Liver (tissue), 9 donors: ENCODE data around the gene ARAF. TPM values are rescaled to one million over a fixed set of nuclear protein-coding genes. Genes with fewer than 3 reads are reported as not detected.

Experiments
- DNase-seq: peaks from one replicate; pipeline ENCODE4 v3.0.0-alpha.2; 2017; ENCODE audit warnings: low spot score
- H3K27ac ChIP-seq, 2 donors: one replicate each; pipeline ENCODE4 v1.7.0; 2013; ENCODE audit warnings: inconsistent platforms in 2 of 2, low read length in 2 of 2, control low read depth in 1 of 2, low read depth in 1 of 2, mild to moderate bottlenecking in 1 of 2
- H3K27me3 ChIP-seq, 4 donors: one replicate each; pipeline versions ENCODE4 v1.6.1 to v1.7.0; 2013; ENCODE audit warnings: low read length in 3 of 4, inconsistent platforms in 1 of 4, mild to moderate bottlenecking in 1 of 4, moderate library complexity in 1 of 4; ENCODE audit not compliant: control insufficient read depth in 4 of 4, insufficient read depth in 4 of 4
- H3K36me3 ChIP-seq, 4 donors: one replicate each; pipeline versions ENCODE4 v1.6.1 to v1.7.0; 2013; ENCODE audit warnings: low read length in 3 of 4, mild to moderate bottlenecking in 3 of 4, low read depth in 1 of 4, moderate library complexity in 1 of 4; ENCODE audit not compliant: control insufficient read depth in 4 of 4, insufficient read depth in 3 of 4
- H3K4me1 ChIP-seq, 4 donors: one replicate each; pipeline versions ENCODE4 v1.6.1 to v1.7.0; 2013; ENCODE audit warnings: low read length in 3 of 4, mild to moderate bottlenecking in 3 of 4, moderate library complexity in 1 of 4; ENCODE audit not compliant: control insufficient read depth in 4 of 4, insufficient read depth in 4 of 4
- H3K4me3 ChIP-seq, 3 donors: one replicate each; pipeline versions ENCODE4 v1.6.1 to v1.7.0; 2013; ENCODE audit warnings: low read length in 3 of 3, control low read depth in 1 of 3, low read depth in 1 of 3, mild to moderate bottlenecking in 1 of 3
- H3K9ac ChIP-seq, 2 donors: one replicate each; pipeline ENCODE4 v1.7.0; 2013; ENCODE audit warnings: low read length in 2 of 2, mild to moderate bottlenecking in 2 of 2, moderate library complexity in 2 of 2, control low read depth in 1 of 2, low read depth in 1 of 2
- H3K9me3 ChIP-seq, 4 donors: one replicate each; pipeline versions ENCODE4 v1.6.1 to v1.7.0; 2013; ENCODE audit warnings: low read length in 3 of 4; ENCODE audit not compliant: control insufficient read depth in 4 of 4
- ATF3 ChIP-seq: IDR thresholded peaks from 2 replicates; pipeline ENCODE4 v1.6.1; 2016; ENCODE audit warnings: antibody characterized with exemption
- CTCF ChIP-seq: fragments of 150-350 bp; IDR thresholded peaks from 2 replicates; pipeline ENCODE4 v1.5.1; 2017; ENCODE audit warnings: improper control_type of control experiment, low read depth, low read length; ENCODE audit not compliant: missing input control
- FOXA1 ChIP-seq: IDR thresholded peaks from 2 replicates; pipeline ENCODE4 v1.6.1; 2016; ENCODE audit warnings: antibody characterized with exemption
- GABPA ChIP-seq, 2 donors: IDR thresholded peaks in 1 of 2; conservative IDR thresholded peaks in 1 of 2; 2 replicates each; pipeline ENCODE4 v1.6.1; 2016; ENCODE audit warnings: antibody characterized with exemption in 2 of 2, mild to moderate bottlenecking in 1 of 2, moderate library complexity in 1 of 2
- HNF4A ChIP-seq, 2 donors: conservative IDR thresholded peaks; 2 replicates each; pipeline ENCODE4 v1.6.1; 2016; ENCODE audit warnings: antibody characterized with exemption in 2 of 2, mild to moderate bottlenecking in 2 of 2
- HNF4G ChIP-seq: IDR thresholded peaks from 2 replicates; pipeline ENCODE4 v1.6.1; 2016; ENCODE audit warnings: antibody characterized with exemption
- JUND ChIP-seq, 2 donors: IDR thresholded peaks; 2 replicates each; pipeline ENCODE4 v1.6.1; 2016; ENCODE audit warnings: antibody characterized with exemption in 2 of 2
- MAX ChIP-seq: IDR thresholded peaks from 2 replicates; pipeline ENCODE4 v1.6.1; 2016; ENCODE audit warnings: antibody characterized with exemption
- RAD21 ChIP-seq, 2 donors: IDR thresholded peaks; 2 replicates each; pipeline ENCODE4 v1.6.1; 2016; ENCODE audit warnings: antibody characterized with exemption in 2 of 2, mild to moderate bottlenecking in 2 of 2
- REST ChIP-seq: IDR thresholded peaks from 2 replicates; pipeline ENCODE4 v1.6.1; 2016; ENCODE audit warnings: antibody characterized with exemption, mild to moderate bottlenecking
- SP1 ChIP-seq: IDR thresholded peaks from 2 replicates; pipeline ENCODE4 v1.6.1; 2018; ENCODE audit warnings: antibody characterized with exemption, mild to moderate bottlenecking
- TAF1 ChIP-seq: conservative IDR thresholded peaks from 2 replicates; pipeline ENCODE4 v1.6.1; 2016; ENCODE audit warnings: antibody characterized with exemption, mild to moderate bottlenecking
- ZBTB33 ChIP-seq: IDR thresholded peaks from 2 replicates; pipeline ENCODE4 v1.6.1; 2016; ENCODE audit warnings: antibody characterized with exemption
- WGBS: extraction: QIAGEN DNeasy Blood & Tissue Kit; methylation state at CpG from one replicate; pipeline ENCODE4 v1.1.7; 2013; 5-methylcytosine and 5-hydroxymethylcytosine counted together
- polyA plus RNA-seq, 2 donors: library from polyadenylated mRNA; stranded (reverse) in 1 of 2; unstranded in 1 of 2; fragments of 200-250 nt in 1 of 2; fragments of >200 nt in 1 of 2; fragmentation: Nextera tagmentation in 1 of 2; extraction: Ambion mirVana in 1 of 2; gene quantifications; one replicate each; pipeline versions ENCODE4 v1.2.1 to v1.2.3, GENCODE V29; 2013 to 2015
- total RNA-seq, 2 donors: library from RNA; depleted of rRNA; stranded (reverse); fragments of >200 nt; gene quantifications; one replicate each; pipeline ENCODE4 v1.2.3, GENCODE V29; 2014
- donor health status: healthy.
- donor health status: healthy.
- donor health status: healthy.
- donor health status: healthy.
- donor health status: healthy.

Gene ARAF
- total and polyA plus RNA-seq, 4 donors: 16.2 to 59.8 (median 38.9) TPM

- TF ChIP-seq REST: no peak
Measured at GRCh38 chrX:47571215-47571614, 10.2 kb downstream of the ARAF start (continued).

- H3K4me3 ChIP-seq: no peak overlapping the region
- no peak for TF ChIP-seq TAF1
- H3K4me1 ChIP-seq: peaks cover 0 to under 1% (median 0%) of the 10 kb centered on the region in 4 donors
- no peak overlapping the region for H3K9ac ChIP-seq
- no peaks in the 10 kb centered on the region for H3K9me3 ChIP-seq
- no peaks in the 10 kb centered on the region for H3K27me3 ChIP-seq
- H3K27ac ChIP-seq: no peak overlapping the region
- no peak for DNase-seq
- 95% methylated on average over 13 of the region's 13 CpGs for WGBS
- H3K36me3 ChIP-seq: peaks cover 9 to 41% (median 15%) of the 10 kb centered on the region in 4 donors
Measured at GRCh38 chrX:47571896-47572295, 10.9 kb downstream of the ARAF start.

- no peak overlapping the region for H3K9ac ChIP-seq
- no peaks in the 10 kb centered on the region for H3K27me3 ChIP-seq
- peaks cover 0 to 7% (median 2%) of the 10 kb centered on the region in 4 donors for H3K4me1 ChIP-seq
- H3K36me3 ChIP-seq: peaks cover 7 to 32% (median 13%) of the 10 kb centered on the region in 4 donors
- DNase-seq: no peak
- TF ChIP-seq FOXA1 (no peak), CTCF (no peak), ZBTB33 (no peak), HNF4G (no peak), GABPA (IDR thresholded peaks at IDR 0.05 in 1 of 2, conservative IDR thresholded peaks at IDR 0.05 in 1 of 2) (no peak), RAD21 (IDR thresholded peaks at IDR 0.05) (no peak), HNF4A (conservative IDR thresholded peaks at IDR 0.05) (no peak), MAX (no peak), JUND (IDR thresholded peaks at IDR 0.05) (no peak), REST (no peak), ATF3 (no peak), SP1 (no peak)
- no peaks in the 10 kb centered on the region for H3K9me3 ChIP-seq
- no peak overlapping the region for H3K4me3 ChIP-seq
- H3K27ac ChIP-seq: no peak overlapping the region
- WGBS: 68% methylated on average over 9 of the region's 9 CpGs
Measured at GRCh38 chrX:47572773-47573340, 11.9 kb downstream of the ARAF start.
